ENCODE results near the gene HSFX2.
"Not testable (repeated sequence)": the region's sequence is repeated elsewhere in the genome, so short reads cannot be mapped to it uniquely, and the experiment has no call there.

GRCh38 chrX:149598603-149599002 is 3.5 kb upstream of the HSFX2 start:
- TF ChIP-seq CTCF, POLR2A (IDR thresholded peaks at IDR 0.05): not testable (repeated sequence)

Measured in right lobe of liver (tissue), 4 donors.